HG03196 (cell line): ENCODE measurements around the gene ALAD.
A peak's percentile ranks its signal among the peaks of the same experiment; 100 is the strongest.

ENCODE experiments used
- ATAC-seq: cut with Tn5 transposase; IDR thresholded peaks from one replicate; pipeline ENCODE4 v1.9.1; 2021; ENCODE audit not compliant: unreplicated experiment

Gene ALAD

DNA sequence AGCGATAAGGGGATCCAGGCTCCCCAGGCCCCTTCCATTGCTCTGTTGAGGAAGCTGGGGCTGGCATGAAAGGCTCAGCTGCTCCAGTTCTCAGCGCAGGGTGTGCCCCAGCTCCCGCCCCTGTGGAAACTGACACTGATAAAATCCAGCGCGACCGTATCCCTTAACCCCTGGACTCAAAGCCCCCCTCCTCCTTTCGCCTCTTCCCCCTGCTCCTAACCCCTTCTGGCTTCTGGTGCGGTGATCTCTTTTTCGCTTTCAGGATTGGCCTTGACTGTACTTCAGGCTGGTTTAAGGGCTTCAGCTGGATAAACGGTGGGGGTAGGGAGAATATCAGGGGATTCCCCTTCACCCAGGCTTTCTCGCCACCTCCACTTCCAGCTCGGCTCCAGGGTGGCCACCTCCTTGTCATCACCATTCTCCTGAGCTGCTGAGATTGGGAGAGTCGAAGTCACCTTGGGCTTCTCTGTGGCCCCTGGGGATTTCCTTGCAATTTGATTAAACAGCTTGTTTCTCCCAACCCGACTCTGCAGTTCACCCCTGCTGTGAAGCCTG is 50.9 kb downstream of the ALAD start:
- no peak for ATAC-seq

DNA sequence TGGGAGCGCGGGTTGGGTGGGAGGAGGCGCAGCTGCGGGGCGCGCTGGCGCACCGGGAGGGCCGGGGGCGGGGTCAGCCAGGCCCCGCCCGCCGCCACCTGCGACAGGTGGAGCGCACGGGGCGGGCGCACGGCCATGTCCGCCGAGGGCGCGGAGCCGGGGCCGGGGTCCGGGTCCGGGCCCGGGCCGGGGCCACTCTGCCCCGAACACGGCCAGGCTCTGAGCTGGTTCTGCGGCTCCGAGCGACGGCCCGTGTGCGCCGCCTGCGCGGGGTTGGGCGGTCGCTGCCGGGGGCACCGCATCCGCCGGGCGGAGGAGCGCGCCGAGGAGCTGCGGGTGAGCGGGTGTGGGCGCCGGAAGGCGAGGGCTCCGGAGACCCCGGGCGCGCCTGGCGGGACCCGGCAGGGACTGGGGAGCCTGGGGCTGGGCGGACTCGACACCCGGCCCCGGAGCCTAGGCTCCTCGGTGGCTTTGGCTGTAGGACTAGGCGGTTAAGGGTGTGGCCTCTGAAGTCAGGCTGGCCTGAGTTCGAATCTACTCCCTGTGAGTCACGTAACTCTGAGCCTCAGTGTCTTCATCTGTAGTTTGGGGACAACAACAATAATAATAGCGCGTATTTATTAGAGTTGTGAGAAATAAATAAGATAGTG is 51.5 kb downstream of the ALAD start, which contains the start of gene BSPRY:
Gene BSPRY, plus strand, starts transcription at position 97 of the 650 bp plus-strand sequence. Its CDS starts 39 bp downstream, at position 136.
- peak; percentile 34 for ATAC-seq

DNA sequence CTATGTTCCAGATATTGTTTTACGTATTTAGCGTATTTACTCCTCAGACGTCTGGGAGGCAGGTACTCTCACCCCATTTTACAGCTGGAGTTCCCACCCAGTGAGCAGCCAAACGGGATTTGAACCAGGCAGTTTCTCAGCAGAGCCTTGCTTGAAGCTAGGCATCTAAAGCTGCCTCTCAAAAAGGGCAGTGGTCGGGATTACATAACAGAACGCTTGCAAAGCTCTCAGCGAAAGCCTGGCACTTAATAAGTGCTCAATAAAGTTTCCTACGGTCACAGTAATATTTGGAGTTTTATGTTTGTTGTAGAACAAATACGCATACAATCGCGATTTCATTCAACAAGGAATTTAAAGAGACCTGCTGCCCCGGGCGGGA is 52.0 kb downstream of the ALAD start:
- ATAC-seq: no peak

DNA sequence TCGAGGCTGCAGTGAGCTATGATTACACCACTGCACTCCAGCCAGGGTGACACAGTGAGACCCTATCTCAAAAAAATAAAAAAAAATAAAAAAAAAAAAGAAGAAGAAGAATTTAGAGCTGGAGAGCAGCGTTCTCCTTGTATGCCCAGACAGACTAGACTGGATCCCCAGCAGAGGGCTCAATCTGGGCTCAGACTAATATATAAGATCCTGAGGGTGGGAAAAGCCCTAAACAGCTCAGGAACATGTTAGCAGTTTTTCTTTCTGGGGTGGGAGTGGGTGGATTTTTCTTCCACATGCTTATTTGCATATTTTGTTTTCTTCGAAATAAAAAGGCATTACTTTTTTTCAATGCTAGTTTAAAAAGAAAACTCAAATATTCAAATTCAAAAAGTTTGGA is 52.6 kb downstream of the ALAD start:
- ATAC-seq: no peak

DNA sequence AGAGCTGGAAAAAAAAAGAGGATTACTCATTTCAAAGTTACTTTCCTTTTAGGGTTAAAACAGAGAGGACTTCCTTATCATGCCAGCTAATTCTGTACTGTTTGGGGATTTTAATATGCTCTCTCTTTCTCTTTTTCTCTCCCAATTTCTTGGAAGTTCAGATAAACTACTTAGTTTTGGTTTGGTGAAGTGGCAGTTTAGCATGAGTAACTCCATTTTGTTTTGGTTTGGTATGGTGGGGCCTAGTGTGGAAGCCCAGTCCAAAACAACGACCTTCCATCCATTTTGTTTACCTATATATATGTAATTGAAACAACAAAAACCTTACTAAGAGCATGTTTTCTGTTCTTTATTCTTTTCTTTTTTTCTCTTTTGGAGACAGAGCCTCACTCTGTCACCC is 55.4 kb downstream of the ALAD start:
- no peak for ATAC-seq

DNA sequence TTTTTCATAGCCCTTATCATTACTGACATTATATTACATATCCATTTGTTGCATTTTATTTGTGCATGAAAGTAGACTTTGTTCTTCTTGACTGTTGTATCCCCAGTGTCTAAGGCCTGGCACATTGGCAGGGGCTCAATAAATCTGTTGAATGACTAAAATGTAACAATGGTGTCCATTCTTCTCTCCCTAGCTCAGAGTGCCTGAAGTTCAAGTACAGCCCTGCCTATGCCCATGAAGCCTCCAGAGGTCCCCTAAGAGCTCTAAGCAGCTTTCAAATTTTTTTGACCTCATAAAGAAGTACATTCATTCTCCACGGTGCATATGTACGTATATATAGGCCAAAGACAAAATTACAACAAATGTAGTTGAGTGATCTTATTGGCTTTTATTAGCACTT is 55.9 kb downstream of the ALAD start:
- no peak for ATAC-seq

DNA sequence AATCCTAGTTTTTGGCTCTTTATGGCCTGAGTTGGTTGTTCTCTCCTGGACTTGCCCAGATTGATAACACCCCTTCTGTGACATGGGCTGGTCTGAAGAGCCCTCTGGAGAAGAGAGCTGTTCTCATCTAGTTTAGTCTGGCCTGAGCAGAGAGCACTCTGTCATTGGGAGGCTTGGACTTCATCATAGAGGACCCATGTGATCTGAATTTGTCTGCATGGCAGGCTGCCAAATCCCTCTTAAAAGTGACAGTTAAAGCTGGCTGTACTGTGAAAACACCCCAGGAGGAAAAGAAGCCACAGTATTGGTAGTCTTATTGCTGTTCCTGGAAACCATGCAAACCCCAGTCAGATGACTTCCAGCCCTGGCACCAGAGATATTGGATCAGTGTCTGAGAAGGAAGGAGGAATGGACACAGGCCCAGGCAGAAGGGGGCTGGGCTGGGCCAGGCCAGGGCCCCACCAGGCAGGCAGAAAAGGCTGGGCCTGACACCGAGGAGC is 57.3 kb downstream of the ALAD start:
- ATAC-seq: no peak

DNA sequence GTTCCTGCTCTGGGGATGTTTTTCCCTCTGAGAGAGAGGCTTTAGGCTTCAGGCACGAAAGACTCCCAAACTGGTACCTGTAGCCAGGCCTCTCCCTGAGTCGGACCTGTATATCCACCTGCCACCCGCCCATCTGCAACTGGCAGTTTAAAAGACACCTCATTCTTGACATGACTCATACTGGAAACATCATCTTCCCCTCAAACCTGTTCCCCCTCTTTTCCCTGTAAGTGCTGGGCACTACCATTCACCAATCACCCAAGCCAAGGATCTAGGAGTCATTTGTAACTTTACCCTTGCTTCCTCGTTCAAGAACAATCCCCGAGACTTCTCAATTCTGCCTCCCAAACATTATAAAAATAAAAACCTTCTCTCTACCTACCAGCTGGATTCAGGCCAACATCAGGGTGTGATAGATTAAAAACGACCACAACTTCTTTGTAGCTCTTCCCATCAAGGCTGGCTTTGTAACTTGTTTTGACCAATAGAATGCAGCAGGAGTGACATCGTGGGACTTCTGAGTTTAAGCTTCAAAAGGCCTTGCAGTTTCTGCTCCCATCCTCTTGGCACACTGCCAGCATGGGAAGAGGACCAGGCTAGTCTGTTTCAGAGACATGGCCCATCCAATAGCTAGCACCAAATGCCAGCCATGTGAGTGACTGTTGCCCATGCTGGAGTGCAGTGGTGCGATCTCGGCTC is 59.2 kb downstream of the ALAD start:
- no peak for ATAC-seq

DNA sequence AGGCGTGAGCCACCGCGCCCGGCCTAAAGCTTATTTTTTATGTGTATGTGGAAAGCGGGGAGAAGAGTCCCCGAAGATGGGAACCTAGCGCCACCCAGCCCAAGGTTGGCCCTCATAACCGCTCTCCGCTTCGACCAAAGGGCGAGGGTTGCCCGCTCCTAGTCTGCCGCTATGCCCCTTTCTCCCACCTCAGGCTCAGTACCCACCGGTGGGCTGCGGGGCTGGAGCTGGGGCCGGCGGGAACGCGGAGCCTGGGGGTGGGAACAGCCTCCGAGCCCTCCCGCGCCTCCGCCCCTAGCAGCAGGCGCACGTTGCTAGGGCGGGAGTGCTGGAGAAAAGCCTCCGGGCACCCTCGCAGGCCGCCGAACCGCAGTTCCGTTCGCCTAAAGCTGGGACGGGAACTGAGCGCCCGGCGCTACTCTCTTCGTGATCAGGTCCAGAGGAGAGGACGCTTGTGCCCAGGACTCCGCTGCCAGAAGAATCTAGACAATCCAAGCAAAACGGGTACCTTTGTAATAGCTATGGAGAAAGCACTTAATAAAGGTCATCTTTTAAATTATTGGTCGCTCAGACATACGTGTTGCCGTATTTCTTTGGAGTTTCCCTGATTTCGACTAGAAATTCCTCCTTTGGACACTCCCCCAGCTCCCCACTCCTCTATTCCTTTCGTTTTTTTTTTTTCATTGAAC is 60.9 kb downstream of the ALAD start, which contains the start of gene WDR31:
Gene WDR31, minus strand, starts transcription at position 265 of the 689 bp plus-strand sequence. CDS start 8,253 bp downstream, outside the sequence.
- ATAC-seq: peak; percentile 98

DNA sequence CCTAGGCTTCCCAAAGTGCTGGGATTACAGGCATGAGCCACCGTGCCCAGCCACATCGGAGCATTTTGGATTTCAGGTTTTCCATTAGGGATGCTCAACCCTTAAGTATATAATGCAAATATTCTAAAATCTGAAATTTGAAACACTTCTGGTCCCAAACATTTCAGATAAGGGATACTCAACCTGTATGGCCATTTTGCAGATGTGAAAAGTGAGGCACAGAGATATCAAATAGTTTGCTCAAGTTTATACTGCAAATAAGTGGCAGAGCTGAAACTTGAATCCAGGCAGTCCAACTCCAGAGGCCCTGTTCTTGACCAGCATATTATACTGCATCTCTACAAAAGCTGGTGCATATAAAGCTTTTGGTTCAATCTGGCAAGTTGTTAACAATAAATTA is 63.4 kb downstream of the ALAD start:
- ATAC-seq: no peak
